HEK293 (cell line): ENCODE data around the gene TMEM130.
A peak's percentile ranks its signal among the peaks of the same experiment; 100 is the strongest.

ENCODE experiments used
- CTCF ChIA-PET: fragments of 350-600 bp; formaldehyde crosslinking; extraction: SDS; loops from one replicate; lab custom pipeline; 2021; ENCODE audit warnings: antibody characterized with exemption; lab: Yijun Ruan, JAX
- POLR2A ChIA-PET: fragments of 300-600 bp; formaldehyde crosslinking; extraction: SDS; loops from one replicate; lab custom pipeline; 2020; ENCODE audit warnings: antibody characterized with exemption, inconsistent platforms; lab: Yijun Ruan, JAX
- H3K27ac ChIP-seq: fragments of 200-500 bp; sonication (Bioruptor generic); 2 replicates; pipeline ENCODE4 v1.5.1; 2014; ENCODE audit warnings: low read depth, low read length, control low read depth, inconsistent platforms; ENCODE audit errors: extremely low read depth
- H3K36me3 ChIP-seq, 2 experiments: fragments of 200-500 bp in 1 of 2; sonication (Bioruptor generic) in 1 of 2; 1 replicate in 1 of 2; 2 replicates in 1 of 2; pipeline ENCODE4 v1.5.1; 2014 to 2017; ENCODE audit warnings: inconsistent platforms in 2 of 2, low read length in 2 of 2; ENCODE audit not compliant: control insufficient read depth in 2 of 2, insufficient read depth in 1 of 2
- H3K4me1 ChIP-seq: fragments of 200-500 bp; sonication (Bioruptor generic); 2 replicates; pipeline ENCODE4 v1.5.1; 2014; ENCODE audit warnings: mild to moderate bottlenecking, low read length, inconsistent platforms; ENCODE audit not compliant: control insufficient read depth, insufficient read depth
- H3K4me3 ChIP-seq: 2 replicates; pipeline ENCODE4 v1.5.1; 2011; ENCODE audit warnings: low read depth, mild to moderate bottlenecking, control low read depth, low read length, moderate library complexity
- H3K9me3 ChIP-seq: fragments of 200-500 bp; sonication (Bioruptor generic); 2 replicates; pipeline ENCODE4 v1.5.1; 2014; ENCODE audit warnings: low read depth, low read length, inconsistent platforms; ENCODE audit not compliant: control insufficient read depth, insufficient read depth
- HIC1 ChIP-seq: fragments of 450-650 bp; formaldehyde crosslinking; IDR thresholded peaks from 2 replicates; pipeline ENCODE4 v1.5.1; 2016; ENCODE audit warnings: missing biosample characterization, missing genetic modification characterization
- HOXC10 ChIP-seq: sonication (generic); formaldehyde crosslinking; IDR thresholded peaks from 2 replicates; pipeline ENCODE4 v1.8.1; 2023; ENCODE audit warnings: mild to moderate bottlenecking, missing genetic modification reagents
- OVOL3 ChIP-seq: fragments of 450-650 bp; formaldehyde crosslinking; IDR thresholded peaks from 2 replicates; pipeline ENCODE4 v1.5.1; 2016; ENCODE audit warnings: missing biosample characterization, missing genetic modification characterization
- PRDM4 ChIP-seq: fragments of 450-650 bp; formaldehyde crosslinking; IDR thresholded peaks from 2 replicates; pipeline ENCODE4 v1.5.1; 2017; ENCODE audit warnings: missing biosample characterization, missing genetic modification characterization
- PRDM6 ChIP-seq: fragments of 450-650 bp; formaldehyde crosslinking; IDR thresholded peaks from 2 replicates; pipeline ENCODE4 v1.5.1; 2017; ENCODE audit warnings: missing biosample characterization, missing genetic modification characterization
- SCRT1 ChIP-seq: fragments of 450-650 bp; formaldehyde crosslinking; IDR thresholded peaks from 2 replicates; pipeline ENCODE4 v1.5.1; 2016; ENCODE audit warnings: missing biosample characterization, missing genetic modification characterization, borderline replicate concordance
- TCF7L2 ChIP-seq: IDR thresholded peaks from 2 replicates; pipeline ENCODE4 v1.6.1; 2011; ENCODE audit warnings: low read depth, mild to moderate bottlenecking, inconsistent platforms, low read length, moderate library complexity, borderline replicate concordance
- ZBTB44 ChIP-seq: fragments of 450-650 bp; IDR thresholded peaks from 2 replicates; pipeline ENCODE4 v1.5.1; 2018; ENCODE audit warnings: missing biosample characterization, mild to moderate bottlenecking, missing genetic modification characterization
- ZFP69B ChIP-seq: fragments of 450-650 bp; formaldehyde crosslinking; IDR thresholded peaks from 2 replicates; pipeline ENCODE4 v1.5.1; 2016; ENCODE audit warnings: missing biosample characterization, missing genetic modification characterization
- ZNF18 ChIP-seq: fragments of 450-650 bp; formaldehyde crosslinking; IDR thresholded peaks from 2 replicates; pipeline ENCODE4 v1.5.1; 2016; ENCODE audit warnings: missing biosample characterization, missing genetic modification characterization
- ZNF274 ChIP-seq, 2 experiments: fragments of 200-500 bp in 1 of 2; fragments of 450-650 bp in 1 of 2; sonication (Bioruptor generic) in 1 of 2; formaldehyde crosslinking in 1 of 2; IDR thresholded peaks; 2 replicates each; pipeline versions ENCODE4 v1.5.1 to v1.6.1; 2014 to 2016; ENCODE audit warnings: borderline replicate concordance in 1 of 2, inconsistent platforms in 1 of 2, low read length in 1 of 2, missing biosample characterization in 1 of 2, missing genetic modification characterization in 1 of 2
- ZNF311 ChIP-seq: fragments of 450-650 bp; formaldehyde crosslinking; IDR thresholded peaks from 2 replicates; pipeline ENCODE4 v1.5.1; 2017; ENCODE audit warnings: missing biosample characterization, missing genetic modification characterization, borderline replicate concordance
- ZNF449 ChIP-seq: fragments of 450-650 bp; formaldehyde crosslinking; IDR thresholded peaks from 2 replicates; pipeline ENCODE4 v1.5.1; 2017; ENCODE audit warnings: missing biosample characterization, mild to moderate bottlenecking, missing genetic modification characterization, moderate library complexity
- ZNF48 ChIP-seq: fragments of 450-650 bp; formaldehyde crosslinking; IDR thresholded peaks from 2 replicates; pipeline ENCODE4 v1.5.1; 2016; ENCODE audit warnings: missing biosample characterization, missing genetic modification characterization
- ZNF621 ChIP-seq: fragments of 450-650 bp; formaldehyde crosslinking; IDR thresholded peaks from 2 replicates; pipeline ENCODE4 v1.5.1; 2017; ENCODE audit warnings: missing biosample characterization, missing genetic modification characterization
- ZNF624 ChIP-seq: fragments of 450-650 bp; formaldehyde crosslinking; IDR thresholded peaks from 2 replicates; pipeline ENCODE4 v1.5.1; 2017; ENCODE audit warnings: missing biosample characterization, missing genetic modification characterization

Gene TMEM130

GRCh38 chr7:98913612-98914011 lies 43.8 kb upstream of the TMEM130 start:
- H3K4me3 ChIP-seq, result no peak overlapping the region
- H3K4me1 ChIP-seq, result no peaks in the 10 kb centered on the region
- no peak overlapping the region for H3K27ac ChIP-seq
- CTCF ChIA-PET, result no interaction called here
- TF ChIP-seq OVOL3 (tag by site-specific recombination), result no peak
- no peak for TF ChIP-seq HOXC10 (CRISPR knock-in tag)
- no peak for TF ChIP-seq ZNF621 (tag by site-specific recombination)
- TF ChIP-seq ZBTB44, result no peak
- no peak for TF ChIP-seq TCF7L2
- TF ChIP-seq ZNF274 (IDR thresholded peaks at IDR 0.05; ENCODE audit: low read length), result no peak
- TF ChIP-seq ZNF274 (tag by site-specific recombination; IDR thresholded peaks at IDR 0.05; ENCODE audit: borderline replicate concordance), result no peak
- no peak for TF ChIP-seq ZNF624 (tag by site-specific recombination)
- TF ChIP-seq PRDM6, result peak; percentile 43
- TF ChIP-seq, all 188 proteins: peak for 1
- POLR2A ChIA-PET, result no interaction called here
- H3K36me3 ChIP-seq, result peaks cover 68 to 90% of the 10 kb centered on the region in 2 experiments
- H3K9me3 ChIP-seq, result no peaks in the 10 kb centered on the region

- H3K9me3 ChIP-seq, result no peaks in the 10 kb centered on the region
- no peaks in the 10 kb centered on the region for H3K4me1 ChIP-seq
- H3K36me3 ChIP-seq, result peaks cover 68 to 91% of the 10 kb centered on the region in 2 experiments
- no peak overlapping the region for H3K27ac ChIP-seq
- no peak for TF ChIP-seq ZNF18 (tag by site-specific recombination)
- 0 out of 2 replicates have a peak, but pooled peaks have one; percentile 10 for TF ChIP-seq SCRT1 (tag by site-specific recombination)
- POLR2A ChIA-PET, result no interaction called here
- CTCF ChIA-PET, result no interaction called here
- H3K4me3 ChIP-seq, result no peak overlapping the region
Observed at GRCh38 chr7:98913026-98913425, 43.2 kb upstream of the TMEM130 start.

- Histone ChIP-seq H3K36me3 (peaks cover 71 to 93% of the 10 kb centered on the region in 2 experiments), H3K27ac (no peak overlapping the region), H3K4me1 (no peaks in the 10 kb centered on the region), H3K4me3 (no peak overlapping the region), H3K9me3 (no peaks in the 10 kb centered on the region)
- ChIA-PET POLR2A (no interaction called here), CTCF (interaction anchor here (1.2 kb wide), 1 partner anchor 401 kb away, joined by 3 read pairs; no protein-coding TSS in a partner anchor)
- TF ChIP-seq HIC1 (no peak), PRDM4 (tag by site-specific recombination) (no peak), ZNF48 (no peak), ZNF449 (tag by site-specific recombination) (no peak), ZFP69B (no peak), ZNF311 (tag by site-specific recombination) (no peak)
Observed at GRCh38 chr7:98911916-98912315, 42.1 kb upstream of the TMEM130 start.
